ENCODE data around the gene AKR1C1.
"Not testable (repeated sequence)": the region's sequence is repeated elsewhere in the genome, so short reads cannot be mapped to it uniquely, and the experiment has no call there.

Gene AKR1C1

GRCh38 chr10:4982764-4983226 is 19.6 kb downstream of the AKR1C1 start:
- no peak for DNase-seq (ENCODE audit: low read depth in 1 of 2, low spot score in 1 of 2)

GRCh38 chr10:4983615-4984216 is 20.5 kb downstream of the AKR1C1 start:
- no peak for DNase-seq (ENCODE audit: low read depth in 1 of 2, low spot score in 1 of 2)

- DNase-seq (ENCODE audit: low read depth in 1 of 2, low spot score in 1 of 2): no peak
These were observed 21.0 kb downstream of the AKR1C1 start for GRCh38 chr10:4984223-4984622.

GRCh38 chr10:4984971-4985594 is 21.9 kb downstream of the AKR1C1 start:
- DNase-seq (ENCODE audit: low read depth in 1 of 2, low spot score in 1 of 2): no peak

- not testable (repeated sequence) for DNase-seq (ENCODE audit: low read depth in 1 of 2, low spot score in 1 of 2)
These were observed 24.9 kb downstream of the AKR1C1 start for GRCh38 chr10:4988000-4988641.

GRCh38 chr10:4990217-4990616 is 27.0 kb downstream of the AKR1C1 start:
- DNase-seq (ENCODE audit: low read depth in 1 of 2, low spot score in 1 of 2): no peak

GRCh38 chr10:4991463-4991862 is 28.2 kb downstream of the AKR1C1 start:
- DNase-seq (ENCODE audit: low read depth in 1 of 2, low spot score in 1 of 2): not testable (repeated sequence)

- DNase-seq (ENCODE audit: low read depth in 1 of 2, low spot score in 1 of 2): not testable (repeated sequence)
These were observed 29.3 kb downstream of the AKR1C1 start for GRCh38 chr10:4992564-4992963.

- not testable (repeated sequence) for DNase-seq (ENCODE audit: low read depth in 1 of 2, low spot score in 1 of 2)
These were observed 31.0 kb downstream of the AKR1C1 start for GRCh38 chr10:4994260-4994659.

GRCh38 chr10:4998671-4999070 is 35.5 kb downstream of the AKR1C1 start:
- DNase-seq (ENCODE audit: low read depth in 1 of 2, low spot score in 1 of 2): no peak

GRCh38 chr10:5002013-5002727 is 39.0 kb downstream of the AKR1C1 start:
- DNase-seq (ENCODE audit: low read depth in 1 of 2, low spot score in 1 of 2): no peak

GRCh38 chr10:5003127-5004029 is 40.2 kb downstream of the AKR1C1 start, which contains the start of gene AKR1C2:
Gene AKR1C2, minus strand, starts transcription at chr10:5003857. Its CDS starts 22 bp downstream, at chr10:5003835.
- not testable (repeated sequence) for DNase-seq (ENCODE audit: low read depth in 1 of 2, low spot score in 1 of 2)

- not testable (repeated sequence) for DNase-seq (ENCODE audit: low read depth in 1 of 2, low spot score in 1 of 2)
These were observed 40.8 kb downstream of the AKR1C1 start for GRCh38 chr10:5004030-5004385.

- DNase-seq (ENCODE audit: low read depth in 1 of 2, low spot score in 1 of 2): not testable (repeated sequence)
These were observed 41.3 kb downstream of the AKR1C1 start for GRCh38 chr10:5004501-5004900.

GRCh38 chr10:5008857-5009548 is 45.8 kb downstream of the AKR1C1 start:
- DNase-seq (ENCODE audit: low read depth in 1 of 2, low spot score in 1 of 2): not testable (repeated sequence)

GRCh38 chr10:5010043-5010442 is 46.8 kb downstream of the AKR1C1 start:
- DNase-seq (ENCODE audit: low read depth in 1 of 2, low spot score in 1 of 2): not testable (repeated sequence)

GRCh38 chr10:5011392-5011791 is 48.2 kb downstream of the AKR1C1 start:
- DNase-seq (ENCODE audit: low read depth in 1 of 2, low spot score in 1 of 2): not testable (repeated sequence)

- no peak for DNase-seq (ENCODE audit: low read depth in 1 of 2, low spot score in 1 of 2)
These were observed 49.4 kb downstream of the AKR1C1 start for GRCh38 chr10:5012595-5012994.

GRCh38 chr10:5013385-5013784 is 50.2 kb downstream of the AKR1C1 start:
- DNase-seq (ENCODE audit: low read depth in 1 of 2, low spot score in 1 of 2): no peak

Data from activated CD4-positive, alpha-beta T cell treated with anti-CD3 and anti-CD28 coated beads, Interleukin-2, amount 50 U/mL, for 24 hours (primary cell).